GM21737 (cell line): ENCODE measurements around the gene KIFC1.
"Not testable (repeated sequence)": the region's sequence is repeated elsewhere in the genome, so short reads cannot be mapped to it uniquely, and the experiment has no call there.

ENCODE experiments used
- ATAC-seq: cut with Tn5 transposase; IDR thresholded peaks from one replicate; pipeline ENCODE4 v1.9.1; 2021; ENCODE audit warnings: mild to moderate bottlenecking, moderate library complexity; ENCODE audit not compliant: unreplicated experiment

Gene KIFC1, protein sequence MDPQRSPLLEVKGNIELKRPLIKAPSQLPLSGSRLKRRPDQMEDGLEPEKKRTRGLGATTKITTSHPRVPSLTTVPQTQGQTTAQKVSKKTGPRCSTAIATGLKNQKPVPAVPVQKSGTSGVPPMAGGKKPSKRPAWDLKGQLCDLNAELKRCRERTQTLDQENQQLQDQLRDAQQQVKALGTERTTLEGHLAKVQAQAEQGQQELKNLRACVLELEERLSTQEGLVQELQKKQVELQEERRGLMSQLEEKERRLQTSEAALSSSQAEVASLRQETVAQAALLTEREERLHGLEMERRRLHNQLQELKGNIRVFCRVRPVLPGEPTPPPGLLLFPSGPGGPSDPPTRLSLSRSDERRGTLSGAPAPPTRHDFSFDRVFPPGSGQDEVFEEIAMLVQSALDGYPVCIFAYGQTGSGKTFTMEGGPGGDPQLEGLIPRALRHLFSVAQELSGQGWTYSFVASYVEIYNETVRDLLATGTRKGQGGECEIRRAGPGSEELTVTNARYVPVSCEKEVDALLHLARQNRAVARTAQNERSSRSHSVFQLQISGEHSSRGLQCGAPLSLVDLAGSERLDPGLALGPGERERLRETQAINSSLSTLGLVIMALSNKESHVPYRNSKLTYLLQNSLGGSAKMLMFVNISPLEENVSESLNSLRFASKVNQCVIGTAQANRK

DNA sequence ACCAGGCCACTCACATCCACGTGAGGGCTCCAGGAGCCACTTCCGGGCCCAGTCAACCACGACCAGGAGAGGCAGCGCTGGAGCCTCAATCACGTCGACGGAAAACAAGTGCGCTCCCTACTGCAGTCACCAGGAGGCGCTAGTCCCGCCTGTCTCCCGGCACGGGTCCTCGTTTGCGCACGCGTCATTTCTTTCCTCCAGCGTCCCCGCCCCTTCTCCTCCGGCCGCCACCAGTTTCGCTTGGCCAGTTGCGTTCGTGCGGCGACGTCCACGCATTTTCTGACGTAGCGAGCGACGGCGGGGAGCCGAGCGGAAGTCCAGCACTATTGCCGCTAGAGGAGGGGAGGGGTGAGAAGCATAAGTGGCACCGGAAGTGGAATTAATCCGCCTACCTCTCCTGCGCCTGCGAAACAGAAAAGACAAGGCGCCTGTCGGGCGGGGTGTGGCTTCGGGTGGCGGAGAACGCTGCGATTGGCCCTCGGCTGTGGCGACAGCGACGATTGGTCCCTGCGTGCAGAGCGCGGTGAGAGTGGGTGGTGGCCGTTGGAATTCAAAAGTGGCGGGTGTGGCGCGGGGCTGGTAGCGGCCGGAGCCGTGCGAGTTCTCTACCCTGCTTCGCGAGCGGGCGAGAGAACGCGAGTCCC is at the start of gene KIFC1:
Gene KIFC1 (plus strand): TSS at position 546 of the 644 bp plus-strand sequence. CDS start 163 bp downstream, outside the sequence.
- ATAC-seq: peak; percentile 89

DNA sequence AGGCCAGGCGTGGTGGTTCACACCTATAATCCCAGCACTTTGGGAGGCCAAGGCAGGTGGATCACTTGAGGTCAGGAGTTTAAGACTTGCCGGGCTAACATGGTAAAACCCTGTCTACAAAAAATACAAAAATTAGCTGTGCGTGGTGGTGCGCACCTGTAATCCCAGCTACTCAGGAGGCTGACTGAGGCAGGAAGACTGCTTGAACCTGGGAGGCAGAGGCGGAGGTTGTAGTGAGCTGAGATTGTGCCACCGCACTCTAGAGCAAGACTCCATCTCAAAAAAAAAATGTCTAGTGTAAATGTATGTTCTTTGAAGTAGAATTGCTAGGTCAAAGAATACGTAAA is 48.0 kb upstream of the KIFC1 start:
- not testable (repeated sequence) for ATAC-seq

- no peak for ATAC-seq
These were observed 47.5 kb upstream of the KIFC1 start for GRCh38 chr6:33343953-33344611.

- no peak for ATAC-seq
These were observed 46.6 kb upstream of the KIFC1 start for GRCh38 chr6:33344701-33345697.

DNA sequence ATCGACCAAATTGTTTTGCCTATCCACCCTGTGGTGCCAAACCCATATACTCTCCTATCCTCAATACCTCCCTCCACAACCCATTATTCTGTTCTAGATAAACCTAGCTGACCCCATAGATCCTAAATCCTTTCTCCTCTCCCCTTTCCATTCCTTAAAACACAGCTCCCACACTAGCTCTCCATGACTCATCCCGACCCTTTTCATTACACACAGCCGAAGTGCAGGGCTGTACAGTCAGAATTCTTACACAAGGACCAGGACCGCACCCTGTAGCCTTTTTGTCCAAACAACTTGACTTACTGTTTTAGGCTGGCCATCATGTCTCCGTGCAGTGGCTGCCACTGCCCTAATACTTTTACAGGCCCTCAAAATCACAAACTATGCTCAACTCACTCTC is 44.7 kb upstream of the KIFC1 start:
- not testable (repeated sequence) for ATAC-seq

GRCh38 chr6:33347816-33348215 is 43.8 kb upstream of the KIFC1 start:
- ATAC-seq: no peak

DNA sequence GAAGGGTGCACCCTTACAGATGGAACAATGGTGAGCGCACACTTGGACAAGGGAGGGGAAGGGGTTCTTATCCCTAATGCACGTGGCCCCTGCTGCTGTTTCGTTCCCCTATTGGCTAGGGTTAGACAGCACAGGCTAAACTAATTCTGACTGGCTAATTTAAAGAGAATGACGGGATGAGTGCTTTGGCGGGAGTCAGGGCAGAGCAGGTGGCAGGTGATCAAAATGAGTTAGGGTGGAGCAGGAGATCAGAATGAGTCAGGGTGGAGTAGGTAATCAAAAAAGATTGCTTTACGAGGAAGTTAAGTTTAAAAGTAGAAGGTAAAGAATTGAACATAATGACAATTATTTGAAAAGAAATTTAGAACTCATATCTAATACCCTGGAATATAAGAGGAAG is 35.8 kb upstream of the KIFC1 start:
- not testable (repeated sequence) for ATAC-seq

DNA sequence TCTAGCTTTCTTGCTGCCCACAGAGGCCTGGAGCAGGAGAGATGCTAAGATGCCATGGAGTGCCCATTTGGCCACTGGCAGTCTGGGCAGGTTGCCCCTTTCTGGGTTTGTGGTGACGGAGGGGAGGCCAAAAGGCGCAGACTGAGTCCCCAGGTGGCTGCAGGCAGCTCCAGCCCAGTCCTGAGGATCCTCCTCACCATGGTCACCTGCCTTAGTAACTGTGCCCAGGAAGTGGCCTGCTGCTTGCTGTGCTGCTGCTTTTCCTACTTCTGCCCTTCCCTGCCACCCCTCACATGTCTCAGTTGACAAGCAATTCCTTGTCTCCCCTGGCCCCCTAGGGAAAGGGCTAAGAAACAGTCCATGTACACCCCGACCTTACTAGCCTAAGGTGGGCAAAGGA is 35.3 kb upstream of the KIFC1 start:
- ATAC-seq: no peak

DNA sequence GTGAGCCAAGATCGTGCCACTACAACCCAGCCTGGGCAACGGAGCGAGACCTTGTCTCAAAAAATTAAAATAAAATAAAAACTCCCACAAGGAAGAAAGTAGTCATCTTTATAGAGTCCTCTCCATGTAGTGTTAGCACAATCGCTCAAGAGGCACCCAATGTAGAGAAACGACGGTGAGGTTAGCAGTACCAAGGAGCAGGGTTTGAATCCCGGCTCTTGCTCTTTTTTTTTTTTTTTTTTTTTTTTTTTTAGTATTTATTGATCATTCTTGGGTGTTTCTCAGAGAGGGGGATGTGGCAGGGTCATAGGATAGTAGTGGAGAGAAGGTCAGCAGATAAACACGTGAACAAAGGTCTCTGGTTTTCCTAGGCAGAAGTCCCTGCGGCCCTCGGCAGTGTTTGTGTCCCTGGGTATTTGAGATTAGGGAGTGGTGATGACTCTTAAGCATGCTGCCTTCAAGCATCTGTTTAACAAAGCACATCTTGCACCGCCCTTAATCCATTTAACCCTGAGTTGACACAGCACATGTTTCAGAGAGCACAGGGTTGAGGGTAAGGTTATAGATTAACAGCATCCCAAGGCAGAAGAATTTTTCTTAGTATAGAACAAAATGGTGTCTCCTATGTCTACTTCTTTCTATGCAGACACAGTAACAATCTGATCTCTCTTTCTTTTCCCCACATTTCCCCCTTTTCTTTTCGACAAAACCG is 34.3 kb upstream of the KIFC1 start:
- ATAC-seq: not testable (repeated sequence)

DNA sequence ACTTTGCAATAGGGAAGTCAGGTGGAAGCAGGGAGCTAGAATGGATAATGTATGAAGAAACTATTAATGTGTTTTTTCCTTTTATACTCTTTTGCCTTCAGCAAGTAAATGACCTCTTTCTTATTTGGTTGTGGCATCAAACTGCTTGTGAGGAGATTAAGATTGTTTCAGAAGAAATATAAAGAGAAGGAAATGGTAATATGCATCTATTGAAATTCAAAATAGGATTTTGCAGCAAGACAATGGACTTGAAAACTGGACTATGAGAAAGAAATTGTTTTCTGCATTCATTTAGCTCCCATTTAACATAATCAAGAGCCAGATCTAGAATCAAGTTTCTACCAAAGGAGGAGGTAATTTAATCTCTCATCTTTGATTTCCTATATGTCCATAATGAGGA is 32.3 kb upstream of the KIFC1 start:
- no peak for ATAC-seq

DNA sequence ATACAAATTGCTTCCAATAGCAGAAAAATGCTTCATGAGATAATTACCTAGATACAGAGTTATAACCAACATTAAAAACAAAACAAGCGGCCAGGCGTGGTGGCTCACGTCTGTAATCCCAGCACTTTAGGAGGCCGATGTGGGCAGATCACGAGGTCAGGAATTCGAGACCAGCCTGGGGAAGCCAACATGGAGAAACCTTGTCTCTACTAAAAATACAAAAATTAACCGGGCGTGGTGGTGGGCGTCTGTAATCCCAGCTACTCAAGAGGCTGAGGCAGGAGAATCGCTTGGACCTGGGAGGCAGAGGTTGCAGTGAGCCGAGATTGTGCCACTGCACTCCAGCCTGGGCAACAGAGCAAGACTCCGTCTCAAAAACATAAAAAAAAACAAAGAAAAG is 28.1 kb upstream of the KIFC1 start:
- not testable (repeated sequence) for ATAC-seq

DNA sequence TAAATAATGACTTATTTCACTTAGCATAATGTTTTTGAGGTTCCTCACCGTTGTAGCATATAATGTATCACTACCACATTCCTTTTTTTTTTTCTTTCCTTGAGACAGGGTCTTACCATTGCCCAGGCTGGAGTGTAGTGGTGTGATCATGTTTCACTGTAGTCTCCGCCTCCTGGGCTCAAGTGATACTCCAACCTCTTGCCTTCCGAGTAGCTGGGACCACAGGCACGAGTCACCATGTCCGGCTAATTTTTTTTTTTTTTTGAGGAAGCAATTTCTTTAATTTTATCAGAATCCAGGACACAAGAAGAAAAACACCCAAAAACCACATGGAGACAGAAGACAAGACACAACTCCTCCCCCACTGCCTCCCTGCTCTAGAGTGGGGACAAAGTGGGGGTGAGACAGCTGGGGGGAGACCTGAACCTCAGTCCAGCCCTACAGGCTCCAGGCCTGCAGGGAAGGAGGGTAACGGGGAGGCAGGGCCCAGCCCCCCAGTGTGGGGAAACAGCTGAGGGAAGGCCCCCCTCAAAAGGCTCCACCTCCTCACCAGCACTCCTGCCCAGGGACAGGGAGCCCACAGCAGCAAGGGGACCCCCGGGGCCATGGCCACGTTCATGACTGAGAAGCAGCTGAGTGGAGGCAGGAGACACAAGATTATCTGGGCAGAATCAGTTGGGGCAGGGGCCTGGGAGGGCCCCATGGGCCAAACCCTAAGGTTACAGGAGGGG is 27.0 kb upstream of the KIFC1 start:
- not testable (repeated sequence) for ATAC-seq

- not testable (repeated sequence) for ATAC-seq
These were observed 26.2 kb upstream of the KIFC1 start for GRCh38 chr6:33365206-33365971.

- ATAC-seq: no peak
These were observed 24.5 kb upstream of the KIFC1 start for GRCh38 chr6:33367009-33367714.

DNA sequence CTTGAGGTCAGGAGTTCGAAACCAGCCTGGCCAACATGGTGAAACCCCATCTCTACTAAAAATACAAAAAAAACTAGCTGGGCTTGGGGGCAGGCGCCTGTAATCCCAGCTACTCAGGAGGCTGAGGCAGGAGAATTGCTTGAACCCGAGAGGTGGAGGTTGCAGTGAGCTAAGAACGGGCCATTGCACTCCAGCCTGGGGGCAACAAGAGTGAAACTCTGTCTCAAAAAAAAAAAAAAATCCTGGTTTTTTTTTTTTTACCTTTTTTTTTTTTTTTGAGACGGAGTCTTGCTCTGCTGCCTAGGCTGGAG is 24.0 kb upstream of the KIFC1 start:
- not testable (repeated sequence) for ATAC-seq

GRCh38 chr6:33371901-33372300 is 19.7 kb upstream of the KIFC1 start:
- not testable (repeated sequence) for ATAC-seq

DNA sequence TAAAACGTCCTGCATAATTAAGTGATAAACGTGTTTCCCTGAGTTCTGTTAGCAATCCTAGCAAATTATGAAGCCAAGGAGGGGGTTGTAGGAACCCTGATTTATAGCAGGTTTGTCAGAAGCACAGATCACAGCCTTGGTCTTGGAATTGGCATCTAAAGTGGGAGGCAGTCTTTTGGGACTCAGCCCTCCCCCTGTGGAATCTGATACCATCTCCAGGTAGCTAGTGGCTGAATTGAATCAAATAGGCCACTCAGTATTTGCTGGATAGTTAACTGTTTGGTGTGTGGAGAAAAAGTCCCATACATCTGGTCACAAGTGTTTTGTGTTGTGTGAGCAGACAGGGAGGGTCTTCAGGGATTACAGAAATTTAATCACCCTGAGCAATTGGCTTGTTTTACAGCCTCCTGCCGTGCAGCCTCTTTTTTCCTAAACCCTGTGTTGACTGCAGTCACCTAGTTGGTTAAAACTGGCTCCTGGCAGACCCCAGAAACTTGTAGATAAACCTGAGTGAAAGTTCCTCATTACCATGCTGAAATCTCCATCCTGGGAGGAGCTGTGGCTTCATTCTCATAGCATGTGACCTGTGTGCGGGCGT is 19.0 kb upstream of the KIFC1 start:
- ATAC-seq: no peak
